GF-D8 (cell line): ENCODE measurements around the gene SNX20.
A peak's percentile ranks its signal among the peaks of the same experiment; 100 is the strongest.

Experiments used
- DNase-seq: peaks from one replicate; lab custom pipeline; 2025; lab: John Stamatoyannopoulos, UW

The SNX20 gene

GRCh38 chr16:50681021-50681885 lies at the start of gene SNX20:
TSS of gene SNX20 (minus strand) at chr16:50681312. CDS start at chr16:50677526, 3,786 bp downstream.
- peak; percentile 75 for DNase-seq

- DNase-seq = no peak
Measured at GRCh38 chr16:50724306-50724705, 43.2 kb upstream of the SNX20 start.

GRCh38 chr16:50722960-50723359 lies 41.8 kb upstream of the SNX20 start:
- DNase-seq = no peak

- no peak for DNase-seq
Measured at GRCh38 chr16:50722405-50722737, 41.3 kb upstream of the SNX20 start.

- DNase-seq = peak; percentile 16
Measured at GRCh38 chr16:50721549-50722404, 40.7 kb upstream of the SNX20 start.

- no peak for DNase-seq
Measured at GRCh38 chr16:50719401-50720337, 38.6 kb upstream of the SNX20 start.

GRCh38 chr16:50718761-50719400 lies 37.8 kb upstream of the SNX20 start:
- DNase-seq = no peak

- no peak for DNase-seq
Measured at GRCh38 chr16:50718061-50718760, 37.1 kb upstream of the SNX20 start.

GRCh38 chr16:50717494-50717893 lies 36.4 kb upstream of the SNX20 start:
- DNase-seq = no peak

- no peak for DNase-seq
Measured at GRCh38 chr16:50717091-50717490, 36.0 kb upstream of the SNX20 start.

GRCh38 chr16:50712956-50713355 lies 31.8 kb upstream of the SNX20 start:
- DNase-seq = no peak

GRCh38 chr16:50712560-50712898 lies 31.4 kb upstream of the SNX20 start:
- DNase-seq = peak; percentile 47

- no peak for DNase-seq
Measured at GRCh38 chr16:50711862-50712559, 30.9 kb upstream of the SNX20 start.

- no peak for DNase-seq
Measured at GRCh38 chr16:50711040-50711439, 29.9 kb upstream of the SNX20 start.

- DNase-seq = no peak
Measured at GRCh38 chr16:50709980-50710379, 28.9 kb upstream of the SNX20 start.

GRCh38 chr16:50709061-50709684 lies 28.1 kb upstream of the SNX20 start:
- DNase-seq = peak; percentile 81

- DNase-seq = peak; percentile 40
Measured at GRCh38 chr16:50708373-50709060, 27.4 kb upstream of the SNX20 start.

- no peak for DNase-seq
Measured at GRCh38 chr16:50706250-50706649, 25.1 kb upstream of the SNX20 start.

GRCh38 chr16:50705436-50706110 lies 24.5 kb upstream of the SNX20 start:
- DNase-seq = no peak
